OCI-LY3 (cell line): ENCODE data around the gene ZNF57.
A peak's percentile ranks its signal among the peaks of the same experiment; 100 is the strongest.

Experiments used
- H2AFZ ChIP-seq: fragments of 200-600, 300-600 bp; shearing (Covaris generic); 2 replicates; pipeline ENCODE4 v1.6.0; 2014; ENCODE audit warnings: antibody characterized with exemption, low read depth, low read length
- H3K27ac ChIP-seq: fragments of 200-600, 300-600 bp; sonication (generic); 2 replicates; pipeline ENCODE4 v1.5.1; 2014; ENCODE audit warnings: mild to moderate bottlenecking, low read length, moderate library complexity, mixed read lengths
- H3K27me3 ChIP-seq: fragments of 200-600, 300-600 bp; sonication (generic); 2 replicates; pipeline ENCODE4 v1.6.1; 2014; ENCODE audit warnings: low read depth, low read length, mixed read lengths
- H3K36me3 ChIP-seq: fragments of 200-600, 300-600 bp; sonication (generic); replicated peaks from 2 replicates; pipeline ENCODE3; 2014; ENCODE audit warnings: low read depth, low read length, mixed read lengths
- H3K4me1 ChIP-seq: fragments of 300-600, 200-600 bp; sonication (generic); 2 replicates; pipeline ENCODE4 v1.6.1; 2014; ENCODE audit warnings: low read length, mixed read lengths
- H3K4me2 ChIP-seq: fragments of 200-600, 300-600 bp; sonication (generic); 2 replicates; pipeline ENCODE4 v1.6.1; 2014; ENCODE audit warnings: low read length, mixed read lengths
- H3K4me3 ChIP-seq: fragments of 300-600, 200-600 bp; sonication (generic); 2 replicates; pipeline ENCODE4 v1.5.1; 2014; ENCODE audit warnings: antibody characterized with exemption, mild to moderate bottlenecking, low read length, moderate library complexity
- H3K79me2 ChIP-seq: fragments of 300-600, 200-600 bp; shearing (Covaris generic); 2 replicates; pipeline ENCODE4 v1.6.1; 2014; ENCODE audit warnings: mild to moderate bottlenecking, low read length, mixed read lengths
- H3K9ac ChIP-seq: fragments of 300-600, 200-600 bp; shearing (Covaris generic); 2 replicates; pipeline ENCODE4 v1.6.0; 2014; ENCODE audit warnings: mild to moderate bottlenecking, low read length, moderate library complexity
- H3K9me3 ChIP-seq: fragments of 200-600, 300-600 bp; shearing (Covaris generic); 2 replicates; pipeline ENCODE4 v1.6.1; 2014; ENCODE audit warnings: low read length, mixed read lengths; ENCODE audit not compliant: insufficient read depth
- H4K20me1 ChIP-seq: fragments of 200-600, 300-600 bp; sonication (generic); 2 replicates; pipeline ENCODE4 v1.6.1; 2016; ENCODE audit warnings: low read length, mixed read lengths; ENCODE audit not compliant: insufficient read depth
- EZH2phosphoT487 ChIP-seq: fragments of 200-600 bp; shearing (Covaris generic); IDR thresholded peaks from 2 replicates; pipeline ENCODE4 v1.6.1; 2018; ENCODE audit warnings: antibody characterized with exemption, mixed run types, low read depth
- TF ChIP-seq, protein P1 (sequence below): fragments of 200-600, 300-600 bp; sonication (generic); IDR thresholded peaks from 2 replicates; pipeline ENCODE4 v1.5.1; 2014; ENCODE audit warnings: antibody characterized with exemption, low read length, low read depth

Gene ZNF57

DNA sequence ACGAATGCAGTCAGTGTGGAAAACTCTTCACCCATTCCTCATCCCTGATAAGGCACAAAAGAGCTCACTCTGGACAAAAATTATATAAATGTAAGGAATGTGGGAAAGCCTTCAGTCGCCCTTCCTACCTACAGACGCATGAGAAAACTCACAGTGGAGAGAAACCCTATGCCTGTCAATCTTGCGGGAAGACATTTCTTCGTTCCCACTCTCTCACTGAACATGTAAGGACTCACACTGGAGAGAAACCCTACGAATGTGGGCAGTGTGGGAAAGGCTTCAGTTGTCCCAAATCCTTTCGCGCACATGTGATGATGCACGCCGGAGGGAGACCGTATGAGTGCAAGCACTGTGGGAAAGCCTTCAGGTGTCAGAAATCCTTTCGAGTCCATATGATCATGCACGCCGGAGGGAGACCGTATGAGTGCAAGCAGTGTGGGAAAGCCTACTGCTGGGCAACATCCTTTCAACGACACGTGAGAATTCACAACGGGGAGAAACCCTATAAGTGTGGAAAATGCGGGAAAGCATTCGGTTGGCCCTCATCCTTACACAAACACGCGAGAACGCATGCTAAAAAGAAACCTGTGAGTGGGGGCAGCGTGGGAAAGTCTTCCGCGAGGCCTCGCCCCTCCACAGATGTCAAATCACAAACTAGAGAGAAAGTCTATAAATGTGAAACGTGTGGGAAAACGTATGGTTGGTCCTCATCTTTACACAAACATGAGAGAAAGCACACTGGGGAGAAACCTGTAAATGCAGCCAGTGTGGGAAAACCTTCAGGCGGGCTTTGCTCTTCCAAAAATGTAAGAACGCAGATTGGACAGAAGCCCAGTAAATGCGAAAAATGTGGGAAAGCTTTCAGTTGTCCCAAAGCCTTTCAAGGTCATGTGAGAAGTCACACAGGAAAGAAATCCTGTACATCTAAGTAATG is 23.1 kb upstream of the ZNF57 start:
- TF ChIP-seq, protein P1, sequence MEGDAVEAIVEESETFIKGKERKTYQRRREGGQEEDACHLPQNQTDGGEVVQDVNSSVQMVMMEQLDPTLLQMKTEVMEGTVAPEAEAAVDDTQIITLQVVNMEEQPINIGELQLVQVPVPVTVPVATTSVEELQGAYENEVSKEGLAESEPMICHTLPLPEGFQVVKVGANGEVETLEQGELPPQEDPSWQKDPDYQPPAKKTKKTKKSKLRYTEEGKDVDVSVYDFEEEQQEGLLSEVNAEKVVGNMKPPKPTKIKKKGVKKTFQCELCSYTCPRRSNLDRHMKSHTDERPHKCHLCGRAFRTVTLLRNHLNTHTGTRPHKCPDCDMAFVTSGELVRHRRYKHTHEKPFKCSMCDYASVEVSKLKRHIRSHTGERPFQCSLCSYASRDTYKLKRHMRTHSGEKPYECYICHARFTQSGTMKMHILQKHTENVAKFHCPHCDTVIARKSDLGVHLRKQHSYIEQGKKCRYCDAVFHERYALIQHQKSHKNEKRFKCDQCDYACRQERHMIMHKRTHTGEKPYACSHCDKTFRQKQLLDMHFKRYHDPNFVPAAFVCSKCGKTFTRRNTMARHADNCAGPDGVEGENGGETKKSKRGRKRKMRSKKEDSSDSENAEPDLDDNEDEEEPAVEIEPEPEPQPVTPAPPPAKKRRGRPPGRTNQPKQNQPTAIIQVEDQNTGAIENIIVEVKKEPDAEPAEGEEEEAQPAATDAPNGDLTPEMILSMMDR = no peak
- TF ChIP-seq EZH2phosphoT487 = no peak
- H3K9me3 ChIP-seq = peaks cover 19% of the 10 kb centered on the region
- H3K79me2 ChIP-seq = no peaks in the 10 kb centered on the region
- H3K4me1 ChIP-seq = no peaks in the 10 kb centered on the region
- H3K9ac ChIP-seq = no peak overlapping the region
- H3K36me3 ChIP-seq = no peaks in the 10 kb centered on the region
- H3K27ac ChIP-seq = no peak overlapping the region
- no peak overlapping the region for H3K4me2 ChIP-seq
- H2AFZ ChIP-seq = no peak overlapping the region
- no peaks in the 10 kb centered on the region for H3K27me3 ChIP-seq
- no peaks in the 10 kb centered on the region for H4K20me1 ChIP-seq
- H3K4me3 ChIP-seq = no peak overlapping the region

DNA sequence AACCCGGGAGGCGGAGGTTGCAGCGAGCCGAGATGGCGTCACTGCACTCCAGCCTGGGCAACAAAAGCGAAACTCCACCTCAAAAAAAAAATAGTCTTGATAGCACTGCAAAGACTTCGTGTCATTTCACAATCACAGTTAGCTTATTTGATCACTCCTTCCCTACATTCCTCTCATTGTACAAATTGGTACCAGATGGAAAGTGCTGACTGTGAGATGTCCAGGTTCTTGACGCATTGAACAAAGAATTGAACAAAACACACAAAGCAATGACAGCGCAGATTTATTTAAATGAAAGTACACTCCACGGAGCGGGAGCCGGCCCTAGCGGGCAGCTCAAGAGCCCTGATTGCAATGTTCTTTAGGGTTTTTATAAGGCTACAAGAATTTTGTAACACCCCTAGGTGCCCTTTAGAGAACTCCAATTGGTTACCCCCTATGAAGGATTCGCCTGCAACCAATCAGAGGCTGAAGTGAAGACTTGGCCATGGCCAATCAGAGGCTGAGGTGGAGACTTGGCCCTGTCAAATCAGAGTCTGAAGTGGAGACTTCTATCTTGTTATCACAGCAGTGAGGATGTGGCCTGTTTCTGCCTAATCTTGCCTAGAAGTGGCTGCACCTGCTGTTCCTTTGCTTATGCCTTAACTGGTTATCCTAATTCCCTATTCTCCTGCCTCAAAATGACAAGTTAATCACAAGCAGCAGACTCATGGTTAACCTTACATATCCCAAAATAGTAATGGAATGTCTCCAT is 16.9 kb upstream of the ZNF57 start:
- Histone ChIP-seq H3K79me2 (no peaks in the 10 kb centered on the region), H3K27ac (no peak overlapping the region), H3K4me3 (no peak overlapping the region), H3K4me2 (no peak overlapping the region), H2AFZ (no peak overlapping the region), H3K27me3 (no peaks in the 10 kb centered on the region), H3K4me1 (peaks cover 13% of the 10 kb centered on the region), H3K36me3 (no peaks in the 10 kb centered on the region), H3K9ac (no peak overlapping the region), H4K20me1 (no peaks in the 10 kb centered on the region), H3K9me3 (0 out of 2 replicates have a peak, but pooled peaks cover 2% of the 10 kb centered on the region)
- TF ChIP-seq, protein P1 = no peak
- TF ChIP-seq EZH2phosphoT487 = no peak

DNA sequence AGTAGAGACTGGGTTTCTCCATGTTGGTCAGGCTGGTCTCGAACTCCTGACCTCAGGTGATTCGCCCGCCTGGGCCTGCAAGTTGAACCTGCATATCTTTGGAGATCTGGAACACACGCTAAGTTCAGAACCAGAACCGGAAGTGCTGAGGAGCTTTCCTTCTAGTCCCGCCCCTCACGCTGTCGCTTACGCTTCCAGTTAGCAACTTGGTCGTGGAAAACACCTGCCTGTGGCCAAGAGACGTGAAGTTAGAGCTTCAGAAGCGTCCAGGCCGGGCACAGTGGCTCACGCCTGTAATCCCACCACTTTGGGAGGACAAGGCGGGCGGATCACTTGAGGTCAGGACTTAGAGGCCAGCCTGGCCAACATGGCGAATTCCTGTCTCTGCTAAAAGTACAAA is 15.0 kb upstream of the ZNF57 start:
- Histone ChIP-seq H3K4me3 (no peak overlapping the region), H3K27me3 (no peaks in the 10 kb centered on the region), H4K20me1 (no peaks in the 10 kb centered on the region), H3K27ac (no peak overlapping the region), H3K79me2 (no peaks in the 10 kb centered on the region), H3K9ac (no peak overlapping the region), H3K4me2 (no peak overlapping the region), H2AFZ (no peak overlapping the region), H3K9me3 (no peaks in the 10 kb centered on the region), H3K36me3 (no peaks in the 10 kb centered on the region), H3K4me1 (peaks cover 13% of the 10 kb centered on the region)
- TF ChIP-seq, protein P1 = no peak
- TF ChIP-seq EZH2phosphoT487 = no peak

DNA sequence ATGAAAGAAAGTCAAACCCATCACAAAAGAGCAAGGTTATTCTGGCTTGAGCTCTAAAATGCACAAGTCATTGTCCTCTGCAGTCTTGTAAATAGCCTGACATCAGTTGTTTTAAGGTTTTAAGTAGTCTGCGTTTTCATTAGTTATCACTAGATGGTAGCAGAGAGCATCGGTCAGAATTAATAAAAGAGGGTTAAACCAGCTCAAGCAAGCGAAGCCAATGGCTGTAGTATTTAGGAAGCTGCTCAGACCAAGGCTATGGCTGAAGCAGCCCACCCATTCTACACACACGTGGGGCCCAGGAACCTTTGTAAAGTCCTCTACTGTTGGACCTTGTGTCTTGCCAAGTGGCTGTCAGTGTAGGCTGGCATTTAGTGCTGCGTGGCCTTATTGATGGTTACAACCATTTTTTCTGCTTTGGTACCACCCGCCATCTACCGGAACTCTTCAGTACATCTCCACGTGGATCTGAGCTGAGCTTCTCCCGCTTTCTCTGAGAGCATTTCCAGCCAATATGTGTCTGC is 13.3 kb upstream of the ZNF57 start:
- Histone ChIP-seq H3K79me2 (no peaks in the 10 kb centered on the region), H3K4me2 (peak overlapping the region; percentile 80), H3K27ac (peak overlapping the region; percentile 71), H3K9ac (peak overlapping the region; percentile 63), H3K27me3 (no peaks in the 10 kb centered on the region), H3K4me3 (peak overlapping the region; percentile 71), H3K9me3 (no peaks in the 10 kb centered on the region), H3K4me1 (peaks cover 13% of the 10 kb centered on the region), H2AFZ (peak overlapping the region; percentile 91), H4K20me1 (no peaks in the 10 kb centered on the region), H3K36me3 (no peaks in the 10 kb centered on the region)
- TF ChIP-seq, protein P1 = peak; percentile 73
- no peak for TF ChIP-seq EZH2phosphoT487
